ENCODE data around the gene ELOVL6. TPM values are rescaled to one million over a fixed set of nuclear protein-coding genes. Genes with fewer than 3 reads are reported as not detected.

The ELOVL6 gene
- total RNA-seq, 1 donor from 2014 or later: 7.3 TPM

DNA sequence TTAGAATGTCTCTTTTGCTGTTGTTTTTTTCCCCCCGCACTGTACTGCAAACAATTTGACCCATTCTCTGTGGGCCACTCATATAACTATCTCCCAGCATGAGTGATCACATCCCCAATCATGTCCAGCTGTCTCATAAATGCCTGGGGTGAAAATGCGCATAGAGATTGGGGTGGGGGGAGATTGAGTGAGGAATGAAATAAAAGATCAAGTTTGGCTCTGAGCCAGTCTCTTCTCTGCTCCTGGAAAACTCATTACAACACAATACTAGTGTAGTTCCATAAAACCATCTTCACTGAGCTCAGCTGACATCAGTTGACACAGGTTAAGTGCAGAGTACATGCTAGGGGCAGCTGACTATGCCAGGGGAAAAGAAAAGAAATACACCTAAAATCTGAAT lies 188.9 kb downstream of the ELOVL6 start:
- TF ChIP-seq, protein P1, sequence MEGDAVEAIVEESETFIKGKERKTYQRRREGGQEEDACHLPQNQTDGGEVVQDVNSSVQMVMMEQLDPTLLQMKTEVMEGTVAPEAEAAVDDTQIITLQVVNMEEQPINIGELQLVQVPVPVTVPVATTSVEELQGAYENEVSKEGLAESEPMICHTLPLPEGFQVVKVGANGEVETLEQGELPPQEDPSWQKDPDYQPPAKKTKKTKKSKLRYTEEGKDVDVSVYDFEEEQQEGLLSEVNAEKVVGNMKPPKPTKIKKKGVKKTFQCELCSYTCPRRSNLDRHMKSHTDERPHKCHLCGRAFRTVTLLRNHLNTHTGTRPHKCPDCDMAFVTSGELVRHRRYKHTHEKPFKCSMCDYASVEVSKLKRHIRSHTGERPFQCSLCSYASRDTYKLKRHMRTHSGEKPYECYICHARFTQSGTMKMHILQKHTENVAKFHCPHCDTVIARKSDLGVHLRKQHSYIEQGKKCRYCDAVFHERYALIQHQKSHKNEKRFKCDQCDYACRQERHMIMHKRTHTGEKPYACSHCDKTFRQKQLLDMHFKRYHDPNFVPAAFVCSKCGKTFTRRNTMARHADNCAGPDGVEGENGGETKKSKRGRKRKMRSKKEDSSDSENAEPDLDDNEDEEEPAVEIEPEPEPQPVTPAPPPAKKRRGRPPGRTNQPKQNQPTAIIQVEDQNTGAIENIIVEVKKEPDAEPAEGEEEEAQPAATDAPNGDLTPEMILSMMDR (IDR thresholded peaks at IDR 0.05): no peak
- H3K27me3 Mint-ChIP-seq (ENCODE audit: unreplicated experiment): no peaks in the 10 kb centered on the region
- H3K4me1 Mint-ChIP-seq (ENCODE audit: unreplicated experiment): peaks cover 18% of the 10 kb centered on the region
- no peak overlapping the region for H3K27ac Mint-ChIP-seq (ENCODE audit: unreplicated experiment)
- H3K9me3 Mint-ChIP-seq (ENCODE audit: unreplicated experiment): no peaks in the 10 kb centered on the region
- no peak overlapping the region for H3K4me3 Mint-ChIP-seq (ENCODE audit: unreplicated experiment)
- no peaks in the 10 kb centered on the region for H3K36me3 Mint-ChIP-seq (ENCODE audit: unreplicated experiment)
- no peak for DNase-seq (ENCODE audit: extremely low spot score, unreplicated experiment)

DNA sequence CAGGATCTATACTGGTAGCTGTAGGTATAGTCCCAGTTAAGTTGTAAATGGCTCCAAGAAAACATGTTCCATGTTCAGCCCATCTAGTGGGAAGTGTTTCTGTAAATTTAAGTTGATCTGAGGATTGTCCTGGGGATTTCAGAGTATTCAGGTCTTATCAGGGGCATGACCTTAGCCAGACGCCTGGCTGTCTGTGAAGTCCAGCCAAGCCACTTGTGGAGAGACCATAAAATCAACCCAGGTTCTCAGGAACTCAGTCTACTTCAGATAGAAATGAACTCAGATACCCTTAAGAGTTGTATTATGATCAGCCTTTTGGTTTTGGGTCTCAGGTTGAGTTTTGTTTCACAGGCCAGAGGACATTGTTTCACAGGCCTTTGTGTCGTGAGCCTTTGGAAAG lies 189.9 kb downstream of the ELOVL6 start:
- no peaks in the 10 kb centered on the region for H3K36me3 Mint-ChIP-seq (ENCODE audit: unreplicated experiment)
- no peak overlapping the region for H3K4me3 Mint-ChIP-seq (ENCODE audit: unreplicated experiment)
- H3K4me1 Mint-ChIP-seq (ENCODE audit: unreplicated experiment): peaks cover 15% of the 10 kb centered on the region
- peaks cover 4% of the 10 kb centered on the region for H3K27me3 Mint-ChIP-seq (ENCODE audit: unreplicated experiment)
- no peaks in the 10 kb centered on the region for H3K9me3 Mint-ChIP-seq (ENCODE audit: unreplicated experiment)
- TF ChIP-seq, protein P1 (IDR thresholded peaks at IDR 0.05): no peak
- no peak for DNase-seq (ENCODE audit: extremely low spot score, unreplicated experiment)
- H3K27ac Mint-ChIP-seq (ENCODE audit: unreplicated experiment): no peak overlapping the region

DNA sequence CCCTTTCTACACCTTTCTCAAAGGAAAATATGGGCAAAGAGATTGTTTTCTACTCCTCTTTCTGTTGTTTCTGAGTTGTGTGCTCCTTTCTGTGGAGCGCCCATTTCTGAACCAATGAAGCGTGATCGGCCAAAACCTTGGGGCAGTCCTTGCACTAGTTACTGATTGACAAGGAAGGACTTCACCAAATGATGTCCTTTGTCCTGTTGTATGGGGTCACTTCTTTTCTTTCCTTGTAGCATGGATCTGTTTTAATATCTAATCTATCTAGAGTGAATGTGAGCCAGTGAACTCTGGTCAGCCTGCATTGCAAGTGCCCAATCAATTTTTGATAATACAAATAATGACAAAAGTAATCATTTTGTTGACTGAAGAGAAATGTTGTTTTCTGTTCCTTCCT lies 191.2 kb downstream of the ELOVL6 start:
- Mint-ChIP-seq H3K4me3 (ENCODE audit: unreplicated experiment) (no peak overlapping the region), H3K27ac (ENCODE audit: unreplicated experiment) (no peak overlapping the region), H3K27me3 (ENCODE audit: unreplicated experiment) (peaks cover 11% of the 10 kb centered on the region), H3K4me1 (ENCODE audit: unreplicated experiment) (peaks cover 5% of the 10 kb centered on the region), H3K36me3 (ENCODE audit: unreplicated experiment) (no peaks in the 10 kb centered on the region), H3K9me3 (ENCODE audit: unreplicated experiment) (no peaks in the 10 kb centered on the region)
- TF ChIP-seq, protein P1 (IDR thresholded peaks at IDR 0.05): no peak
- no peak for DNase-seq (ENCODE audit: extremely low spot score, unreplicated experiment)

DNA sequence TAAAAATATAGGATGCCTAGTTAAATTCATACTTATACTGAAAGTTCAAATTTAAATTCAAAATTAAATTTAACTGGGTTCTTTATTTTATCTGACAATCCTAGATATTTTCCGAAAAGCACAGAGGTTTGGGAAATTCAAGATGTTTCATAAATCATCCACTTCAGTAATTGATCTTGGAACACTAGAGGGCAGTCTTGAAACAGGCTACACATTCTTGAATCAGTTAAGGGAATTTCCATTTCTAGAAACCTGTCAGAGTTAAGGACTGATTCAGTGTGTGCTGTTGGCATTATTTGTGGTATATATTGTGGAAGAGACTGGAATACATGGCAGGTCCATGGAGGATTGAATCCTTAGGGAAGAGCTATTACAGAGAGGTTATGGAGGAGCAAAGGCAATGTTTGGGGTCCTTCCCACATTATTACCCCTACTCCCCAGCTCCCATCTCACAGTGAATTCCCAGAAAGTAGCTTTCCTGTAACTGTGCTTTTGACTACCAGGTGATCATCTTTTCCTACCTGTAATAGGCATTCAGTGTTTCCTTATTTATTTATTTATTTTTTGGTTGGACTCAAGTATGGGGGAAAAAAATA lies 192.9 kb downstream of the ELOVL6 start:
- peaks cover 5% of the 10 kb centered on the region for H3K4me1 Mint-ChIP-seq (ENCODE audit: unreplicated experiment)
- H3K27ac Mint-ChIP-seq (ENCODE audit: unreplicated experiment): no peak overlapping the region
- no peak for DNase-seq (ENCODE audit: extremely low spot score, unreplicated experiment)
- H3K27me3 Mint-ChIP-seq (ENCODE audit: unreplicated experiment): peaks cover 11% of the 10 kb centered on the region
- no peaks in the 10 kb centered on the region for H3K9me3 Mint-ChIP-seq (ENCODE audit: unreplicated experiment)
- H3K36me3 Mint-ChIP-seq (ENCODE audit: unreplicated experiment): no peaks in the 10 kb centered on the region
- no peak overlapping the region for H3K4me3 Mint-ChIP-seq (ENCODE audit: unreplicated experiment)
- TF ChIP-seq, protein P1 (IDR thresholded peaks at IDR 0.05): peak; percentile 82

DNA sequence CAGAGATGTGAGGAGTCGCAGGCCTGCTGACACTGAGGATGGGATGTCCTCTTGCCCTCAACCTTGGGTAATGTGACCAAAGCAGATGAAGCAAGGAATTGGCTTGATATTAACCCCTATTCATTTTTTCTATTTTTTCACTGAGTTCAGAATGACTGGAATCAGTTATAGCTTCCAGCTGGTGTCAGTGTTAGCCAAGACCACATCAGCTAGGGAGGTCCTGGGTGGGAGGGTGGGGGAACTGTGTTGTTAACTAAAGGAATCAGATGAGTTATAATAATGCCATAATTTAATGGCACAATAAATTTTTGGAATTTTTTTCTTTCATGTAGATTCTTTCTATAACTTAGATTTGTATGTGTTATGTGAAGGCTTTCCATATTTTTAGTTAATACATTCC lies 193.9 kb downstream of the ELOVL6 start:
- Mint-ChIP-seq H3K27ac (ENCODE audit: unreplicated experiment) (no peak overlapping the region), H3K27me3 (ENCODE audit: unreplicated experiment) (peaks cover 11% of the 10 kb centered on the region), H3K36me3 (ENCODE audit: unreplicated experiment) (no peaks in the 10 kb centered on the region), H3K4me1 (ENCODE audit: unreplicated experiment) (peaks cover 2% of the 10 kb centered on the region), H3K4me3 (ENCODE audit: unreplicated experiment) (no peak overlapping the region), H3K9me3 (ENCODE audit: unreplicated experiment) (no peaks in the 10 kb centered on the region)
- TF ChIP-seq, protein P1 (IDR thresholded peaks at IDR 0.05): no peak
- no peak for DNase-seq (ENCODE audit: extremely low spot score, unreplicated experiment)
